ENCODE data around the gene RNF212. TPM values are rescaled to one million over a fixed set of nuclear protein-coding genes. Genes with fewer than 3 reads are reported as not detected.

RNF212 gene
- total and polyA plus RNA-seq, 2 experiments from 2014 or later = 8.4 to 10.4 TPM

DNA sequence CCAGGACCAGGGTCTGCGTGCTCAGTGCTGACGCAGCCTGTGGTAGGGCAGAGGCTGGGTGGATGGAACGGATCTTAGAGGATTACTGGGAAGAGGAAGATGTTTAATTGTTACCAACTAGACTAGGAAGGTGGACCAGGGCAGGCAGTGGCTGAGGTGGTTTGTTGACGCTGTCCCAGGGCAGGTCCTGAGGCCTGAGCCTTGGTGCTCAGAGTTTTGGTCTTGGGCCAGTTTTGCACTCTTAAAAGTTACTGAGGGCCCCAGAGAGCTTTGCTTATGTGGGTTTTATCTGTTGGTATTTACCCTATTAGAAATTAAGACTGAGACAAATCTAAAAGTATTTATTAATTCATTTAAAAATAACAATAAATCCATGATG is 20.4 kb downstream of the RNF212 start:
- WGBS (ENCODE audit: low lambda C conversion rate, missing lambda C conversion rate) = 93% methylated on average over 3 of the region's 4 CpGs
- no peaks in the 10 kb centered on the region for H3K27me3 ChIP-seq
- no peak overlapping the region for H2AFZ ChIP-seq
- H3K9me3 ChIP-seq (ENCODE audit: low read depth) = no peaks in the 10 kb centered on the region
- H3K4me2 ChIP-seq = no peak overlapping the region
- H3K36me3 ChIP-seq (replicated peaks; ENCODE audit: insufficient read depth, low read depth) = no peaks in the 10 kb centered on the region
- no peak overlapping the region for H3K27ac ChIP-seq
- H4K20me1 ChIP-seq (ENCODE audit: insufficient read depth, poor library complexity, severe bottlenecking) = no peaks in the 10 kb centered on the region
- H3K79me2 ChIP-seq = no peaks in the 10 kb centered on the region
- no peak for DNase-seq (ENCODE audit: low spot score)
- no peak overlapping the region for H3K4me3 ChIP-seq
- TF ChIP-seq EZH2 (IDR thresholded peaks at IDR 0.05; ENCODE audit: borderline replicate concordance) = no peak
- TF ChIP-seq EZH2phosphoT487 (IDR thresholded peaks at IDR 0.05; ENCODE audit: low read depth, severe bottlenecking, unreplicated experiment) = no peak
- TF ChIP-seq, protein P1, sequence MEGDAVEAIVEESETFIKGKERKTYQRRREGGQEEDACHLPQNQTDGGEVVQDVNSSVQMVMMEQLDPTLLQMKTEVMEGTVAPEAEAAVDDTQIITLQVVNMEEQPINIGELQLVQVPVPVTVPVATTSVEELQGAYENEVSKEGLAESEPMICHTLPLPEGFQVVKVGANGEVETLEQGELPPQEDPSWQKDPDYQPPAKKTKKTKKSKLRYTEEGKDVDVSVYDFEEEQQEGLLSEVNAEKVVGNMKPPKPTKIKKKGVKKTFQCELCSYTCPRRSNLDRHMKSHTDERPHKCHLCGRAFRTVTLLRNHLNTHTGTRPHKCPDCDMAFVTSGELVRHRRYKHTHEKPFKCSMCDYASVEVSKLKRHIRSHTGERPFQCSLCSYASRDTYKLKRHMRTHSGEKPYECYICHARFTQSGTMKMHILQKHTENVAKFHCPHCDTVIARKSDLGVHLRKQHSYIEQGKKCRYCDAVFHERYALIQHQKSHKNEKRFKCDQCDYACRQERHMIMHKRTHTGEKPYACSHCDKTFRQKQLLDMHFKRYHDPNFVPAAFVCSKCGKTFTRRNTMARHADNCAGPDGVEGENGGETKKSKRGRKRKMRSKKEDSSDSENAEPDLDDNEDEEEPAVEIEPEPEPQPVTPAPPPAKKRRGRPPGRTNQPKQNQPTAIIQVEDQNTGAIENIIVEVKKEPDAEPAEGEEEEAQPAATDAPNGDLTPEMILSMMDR (IDR thresholded peaks at IDR 0.05; ENCODE audit: poor library complexity) = no peak
- H3K9me2 ChIP-seq (replicated peaks; ENCODE audit: insufficient read depth) = no peaks in the 10 kb centered on the region
- H3K4me1 ChIP-seq (ENCODE audit: insufficient read depth) = peaks cover 6% of the 10 kb centered on the region

DNA sequence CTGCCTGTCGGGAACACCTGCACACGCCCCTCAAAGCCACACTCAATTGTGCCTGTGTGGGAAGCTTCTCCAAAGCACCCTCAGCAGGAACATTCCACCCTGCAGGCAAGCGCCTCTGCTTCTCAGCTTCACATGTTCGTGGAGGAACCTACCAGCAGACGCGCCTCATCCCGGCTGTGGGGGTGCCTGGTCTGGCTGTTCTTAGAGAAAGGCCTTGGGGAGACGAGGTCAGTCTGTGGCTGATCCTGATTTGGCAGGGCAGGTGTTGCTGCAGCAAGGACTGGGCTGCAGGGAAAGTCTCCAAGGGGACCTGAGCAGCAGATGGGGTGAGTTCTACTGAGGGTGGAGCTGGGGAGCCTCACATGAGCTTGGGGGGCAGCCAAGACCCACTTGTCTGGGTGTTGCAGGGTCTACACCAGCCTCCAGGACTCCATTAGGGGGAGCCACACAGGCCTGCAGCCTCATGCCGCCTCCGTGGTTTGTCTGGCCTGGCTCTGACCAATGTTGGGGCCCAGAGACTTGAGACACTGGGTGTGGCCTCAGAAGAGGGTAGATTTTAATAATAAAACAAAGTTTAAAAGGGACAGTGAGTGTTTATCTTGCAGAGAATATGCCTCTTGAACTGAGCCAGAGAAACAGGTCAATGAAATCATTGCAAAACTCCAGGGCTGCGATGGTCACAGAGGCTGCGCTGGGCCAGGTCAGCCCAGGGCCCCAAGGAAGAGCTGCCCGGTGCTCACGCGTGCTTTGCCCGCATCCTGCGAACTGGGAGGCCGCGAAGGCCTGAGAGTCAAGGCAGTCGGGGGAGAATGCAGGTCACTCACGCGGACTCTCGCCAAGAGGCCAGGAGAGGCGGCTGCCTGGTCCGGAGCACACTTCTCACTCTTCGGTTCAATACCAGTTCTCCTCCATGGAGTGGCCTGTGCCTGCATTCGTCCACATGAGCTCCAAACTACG is 21.1 kb downstream of the RNF212 start:
- peaks cover 6% of the 10 kb centered on the region for H3K4me1 ChIP-seq (ENCODE audit: insufficient read depth)
- H3K36me3 ChIP-seq (replicated peaks; ENCODE audit: insufficient read depth, low read depth) = no peaks in the 10 kb centered on the region
- WGBS (ENCODE audit: low lambda C conversion rate, missing lambda C conversion rate) = 91% methylated on average over 28 of the region's 28 CpGs
- H3K4me3 ChIP-seq = no peak overlapping the region
- no peak overlapping the region for H3K27ac ChIP-seq
- TF ChIP-seq, protein P1 (IDR thresholded peaks at IDR 0.05; ENCODE audit: poor library complexity) = no peak
- TF ChIP-seq EZH2 (IDR thresholded peaks at IDR 0.05; ENCODE audit: borderline replicate concordance) (no peak), EZH2phosphoT487 (IDR thresholded peaks at IDR 0.05; ENCODE audit: low read depth, severe bottlenecking, unreplicated experiment) (no peak)
- no peak for DNase-seq (ENCODE audit: low spot score)
- no peaks in the 10 kb centered on the region for H4K20me1 ChIP-seq (ENCODE audit: insufficient read depth, poor library complexity, severe bottlenecking)
- H3K27me3 ChIP-seq = no peaks in the 10 kb centered on the region
- H3K9me2 ChIP-seq (replicated peaks; ENCODE audit: insufficient read depth) = no peaks in the 10 kb centered on the region
- H2AFZ ChIP-seq = no peak overlapping the region
- no peaks in the 10 kb centered on the region for H3K79me2 ChIP-seq
- no peak overlapping the region for H3K4me2 ChIP-seq
- H3K9me3 ChIP-seq (ENCODE audit: low read depth) = no peaks in the 10 kb centered on the region

DNA sequence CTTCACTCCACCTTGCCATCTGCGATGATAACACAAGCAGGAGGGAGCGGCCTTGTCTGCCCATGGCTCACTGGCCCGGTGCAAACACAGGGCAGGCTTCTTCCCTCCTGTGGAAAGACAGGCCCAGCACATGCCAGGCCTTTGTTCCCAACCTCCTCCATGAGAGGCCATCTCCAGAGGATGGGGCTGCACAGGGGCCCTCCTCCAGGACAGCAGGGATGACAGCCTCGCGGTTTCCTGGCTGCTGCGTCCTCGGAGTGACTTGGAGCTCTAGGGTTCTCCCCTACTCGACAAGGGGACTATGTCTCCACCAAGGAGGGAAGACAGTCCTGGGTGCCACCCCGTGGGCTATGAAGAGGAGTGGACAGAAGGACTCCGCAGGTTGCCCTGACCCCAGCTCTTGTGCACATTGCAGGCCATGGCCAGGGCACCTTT is 21.8 kb downstream of the RNF212 start:
- no peaks in the 10 kb centered on the region for H4K20me1 ChIP-seq (ENCODE audit: insufficient read depth, poor library complexity, severe bottlenecking)
- TF ChIP-seq EZH2phosphoT487 (IDR thresholded peaks at IDR 0.05; ENCODE audit: low read depth, severe bottlenecking, unreplicated experiment) (no peak), EZH2 (IDR thresholded peaks at IDR 0.05; ENCODE audit: borderline replicate concordance) (no peak)
- TF ChIP-seq, protein P1 (IDR thresholded peaks at IDR 0.05; ENCODE audit: poor library complexity) = no peak
- WGBS (ENCODE audit: low lambda C conversion rate, missing lambda C conversion rate) = 98% methylated on average over 9 of the region's 10 CpGs
- no peaks in the 10 kb centered on the region for H3K36me3 ChIP-seq (replicated peaks; ENCODE audit: insufficient read depth, low read depth)
- no peaks in the 10 kb centered on the region for H3K9me2 ChIP-seq (replicated peaks; ENCODE audit: insufficient read depth)
- H2AFZ ChIP-seq = no peak overlapping the region
- no peaks in the 10 kb centered on the region for H3K79me2 ChIP-seq
- H3K27ac ChIP-seq = no peak overlapping the region
- H3K4me1 ChIP-seq (ENCODE audit: insufficient read depth) = peaks cover 6% of the 10 kb centered on the region
- H3K4me2 ChIP-seq = no peak overlapping the region
- no peaks in the 10 kb centered on the region for H3K9me3 ChIP-seq (ENCODE audit: low read depth)
- no peaks in the 10 kb centered on the region for H3K27me3 ChIP-seq
- H3K4me3 ChIP-seq = no peak overlapping the region
- DNase-seq (ENCODE audit: low spot score) = no peak
